PFSK-1 (cell line): ENCODE measurements around the gene OPA1.

Experiments used
- FOXP2 ChIP-seq: optimal IDR thresholded peaks from 2 replicates; pipeline ENCODE3; 2011; ENCODE audit warnings: borderline replicate concordance, control low read depth, inconsistent platforms; ENCODE audit not compliant: insufficient read depth; ENCODE audit errors: extremely low read length, extremely low read depth
- POLR2AphosphoS5 ChIP-seq: IDR thresholded peaks from 2 replicates; pipeline ENCODE4 v1.6.1; 2012; ENCODE audit warnings: low read depth, mild to moderate bottlenecking, control low read depth, low read length, moderate library complexity
- REST ChIP-seq, 2 experiments: IDR thresholded peaks; 2 replicates each; pipeline versions ENCODE4 v1.6.1 to v1.8.0; 2011 to 2012; ENCODE audit warnings: low read depth in 2 of 2, low read length in 2 of 2, control low read depth in 1 of 2, inconsistent platforms in 1 of 2, mild to moderate bottlenecking in 1 of 2, moderate library complexity in 1 of 2; ENCODE audit not compliant: insufficient read depth in 1 of 2
- SIN3A ChIP-seq: IDR thresholded peaks from 2 replicates; pipeline ENCODE4 v1.6.1; 2012; ENCODE audit warnings: mild to moderate bottlenecking, low read length, moderate library complexity, borderline replicate concordance; ENCODE audit not compliant: insufficient read depth
- TAF1 ChIP-seq: IDR thresholded peaks from 2 replicates; pipeline ENCODE4 v1.6.1; 2012; ENCODE audit warnings: low read length, control low read depth, borderline replicate concordance; ENCODE audit not compliant: insufficient read depth

OPA1 gene

DNA sequence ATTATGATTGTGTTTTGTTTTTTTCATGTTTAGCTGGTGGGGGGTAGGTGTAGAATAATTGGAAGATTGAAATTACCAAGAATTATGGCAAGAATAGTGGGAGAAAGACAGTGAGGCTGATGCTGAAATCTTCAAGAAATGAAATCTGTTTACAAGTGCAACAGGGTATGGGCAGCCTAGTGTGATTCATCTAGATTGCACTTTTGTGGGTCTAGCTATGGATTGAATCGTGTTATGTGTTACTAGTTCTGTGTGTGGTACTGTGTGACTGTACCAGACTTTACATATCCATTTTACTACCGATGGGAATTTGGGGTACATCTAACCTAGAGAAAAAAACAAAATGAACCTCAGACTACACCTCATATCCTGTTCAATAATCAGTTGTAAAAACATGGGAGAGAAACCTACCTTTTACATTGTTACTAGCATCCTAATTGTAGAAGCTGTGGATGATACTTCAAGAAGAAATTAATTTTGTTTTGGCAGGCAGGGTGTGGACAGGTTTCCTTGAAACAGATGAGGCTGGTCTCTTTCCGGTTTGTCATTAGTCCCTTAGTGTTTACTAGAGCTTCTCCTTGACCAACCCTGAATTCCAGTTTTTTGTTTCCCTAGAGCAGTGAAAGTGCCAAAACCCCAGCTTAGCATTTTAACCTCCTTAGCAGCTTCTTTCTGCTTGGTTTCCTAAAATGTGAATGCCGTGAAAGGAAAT, 47.9 kb downstream of the OPA1 start:
- no peak for TF ChIP-seq FOXP2
- TF ChIP-seq REST (IDR thresholded peaks at IDR 0.05; ENCODE audit: insufficient read depth in 1 of 2, low read depth in 2 of 2, low read length in 2 of 2), result no peak
- no peak for TF ChIP-seq TAF1
- TF ChIP-seq POLR2AphosphoS5, result no peak
- no peak for TF ChIP-seq SIN3A

DNA sequence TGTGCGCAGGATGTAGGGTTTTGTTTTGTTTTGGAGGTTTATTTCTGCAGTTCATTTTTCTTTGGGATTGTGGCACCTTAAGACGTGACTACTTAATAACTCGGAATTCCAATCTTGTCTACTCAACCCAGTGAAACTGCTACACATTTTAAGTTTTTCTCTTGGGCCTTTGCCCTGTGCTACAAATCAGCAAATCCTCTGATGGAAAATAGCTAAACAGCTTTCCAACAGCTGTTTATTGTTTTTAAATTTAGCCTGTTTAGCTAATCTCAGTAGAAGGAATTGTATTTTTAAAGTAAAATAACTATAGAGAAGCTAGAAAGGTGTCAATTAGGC, 48.4 kb downstream of the OPA1 start:
- TF ChIP-seq SIN3A (no peak), REST (IDR thresholded peaks at IDR 0.05; ENCODE audit: insufficient read depth in 1 of 2, low read depth in 2 of 2, low read length in 2 of 2) (no peak), TAF1 (no peak), POLR2AphosphoS5 (no peak), FOXP2 (no peak)

- no peak for TF ChIP-seq TAF1
- TF ChIP-seq POLR2AphosphoS5, result no peak
- no peak for TF ChIP-seq REST (IDR thresholded peaks at IDR 0.05; ENCODE audit: insufficient read depth in 1 of 2, low read depth in 2 of 2, low read length in 2 of 2)
- no peak for TF ChIP-seq FOXP2
- no peak for TF ChIP-seq SIN3A
Observed at GRCh38 chr3:193645806-193646205, 52.8 kb downstream of the OPA1 start.

DNA sequence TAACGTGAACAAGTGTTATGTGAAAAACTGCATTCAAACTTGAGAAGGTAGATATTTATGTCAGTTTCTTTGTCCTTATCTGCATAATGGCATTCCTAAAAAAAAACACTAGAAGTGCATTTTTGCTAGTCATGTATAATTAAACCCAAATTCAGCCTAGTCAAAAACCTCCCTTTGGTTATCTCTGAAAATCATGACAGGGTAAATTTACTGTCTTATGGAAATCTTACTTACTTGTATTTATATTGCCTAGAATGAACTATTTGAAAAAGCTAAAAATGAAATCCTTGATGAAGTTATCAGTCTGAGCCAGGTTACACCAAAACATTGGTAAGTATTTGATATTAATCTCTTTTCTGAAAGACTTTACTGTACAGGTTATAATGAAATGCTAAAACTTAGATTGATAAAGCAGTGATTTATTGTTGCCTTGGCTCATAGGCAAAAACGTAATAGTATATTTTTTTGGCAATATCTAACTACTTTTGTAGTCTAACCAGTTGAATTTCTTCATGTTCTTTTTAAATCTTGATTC, 55.6 kb downstream of the OPA1 start:
- no peak for TF ChIP-seq POLR2AphosphoS5
- TF ChIP-seq TAF1, result no peak
- TF ChIP-seq REST (IDR thresholded peaks at IDR 0.05; ENCODE audit: insufficient read depth in 1 of 2, low read depth in 2 of 2, low read length in 2 of 2), result no peak
- no peak for TF ChIP-seq FOXP2
- no peak for TF ChIP-seq SIN3A

GRCh38 chr3:193650585-193650984, 57.6 kb downstream of the OPA1 start:
- TF ChIP-seq TAF1 (no peak), SIN3A (no peak), POLR2AphosphoS5 (no peak), FOXP2 (no peak), REST (IDR thresholded peaks at IDR 0.05; ENCODE audit: insufficient read depth in 1 of 2, low read depth in 2 of 2, low read length in 2 of 2) (no peak)
